NCI-H82 treated with DMSO at 0.1 percent for 48 hours (cell line): ENCODE measurements around the gene IRX5.

ENCODE experiments used
- DNase-seq: peaks from one replicate; lab custom pipeline; 2025; ENCODE audit not compliant: unreplicated experiment; lab: John Stamatoyannopoulos, UW

Gene IRX5

DNA sequence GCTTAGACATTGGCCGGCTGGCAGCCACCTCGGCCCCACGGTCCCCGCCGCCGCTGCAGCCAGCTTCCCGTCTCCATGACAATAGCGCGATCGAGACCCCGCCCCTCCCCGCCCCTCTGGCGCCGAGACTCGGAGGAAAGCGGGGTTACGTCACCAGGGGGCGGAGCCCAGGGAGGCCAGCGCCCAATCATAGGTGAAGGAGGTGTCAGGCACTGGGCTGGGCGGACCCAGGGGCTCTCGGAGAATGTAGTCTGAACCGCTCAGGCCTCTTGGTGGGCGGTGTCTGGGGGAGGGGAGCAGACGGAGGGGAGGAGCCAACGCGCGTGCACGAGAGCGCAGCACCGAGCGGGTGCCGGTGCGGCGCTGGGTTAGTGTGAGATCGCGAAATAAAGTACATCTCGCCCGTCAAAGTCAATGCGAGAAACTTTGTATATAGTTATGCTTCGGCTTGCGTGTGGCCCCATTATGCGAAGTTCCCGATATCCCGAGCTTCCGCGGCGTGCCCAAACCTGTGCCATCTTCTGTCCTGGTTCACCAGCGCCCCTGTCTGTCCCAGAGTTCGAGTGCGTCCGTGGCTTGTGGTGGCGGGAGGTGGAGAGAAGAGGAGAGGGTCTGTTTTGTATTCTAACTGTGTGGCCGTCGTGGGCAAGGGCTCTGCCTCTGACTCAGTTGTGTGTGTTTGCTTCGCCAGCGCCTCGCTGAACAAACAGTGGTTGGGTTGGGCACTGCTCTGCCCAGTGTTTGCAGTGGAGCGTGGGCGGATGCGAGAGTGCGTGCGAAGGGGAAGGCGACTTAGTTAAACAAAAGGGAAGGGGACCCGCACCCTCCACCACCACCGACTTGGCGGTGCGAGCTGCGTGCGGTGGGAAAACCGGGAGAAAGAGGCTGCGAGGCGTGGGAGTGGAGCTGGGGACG lies 1.3 kb upstream of the IRX5 start:
- DNase-seq, result peak; percentile 94

DNA sequence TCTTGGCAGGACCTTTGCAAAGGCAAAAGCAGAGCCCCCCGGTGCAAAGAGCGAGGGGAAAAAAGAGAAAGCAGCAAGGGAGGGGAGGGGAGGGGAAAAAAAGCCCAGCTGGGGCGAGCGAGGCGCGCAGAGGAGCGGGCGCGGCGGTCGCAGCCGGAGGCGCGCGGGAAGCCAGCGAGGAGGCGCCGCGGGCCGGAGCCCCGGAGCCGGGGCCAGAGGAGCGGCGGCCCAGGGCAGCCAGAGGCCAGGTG lies 129 bp downstream of the IRX5 start:
- DNase-seq, result no peak

DNA sequence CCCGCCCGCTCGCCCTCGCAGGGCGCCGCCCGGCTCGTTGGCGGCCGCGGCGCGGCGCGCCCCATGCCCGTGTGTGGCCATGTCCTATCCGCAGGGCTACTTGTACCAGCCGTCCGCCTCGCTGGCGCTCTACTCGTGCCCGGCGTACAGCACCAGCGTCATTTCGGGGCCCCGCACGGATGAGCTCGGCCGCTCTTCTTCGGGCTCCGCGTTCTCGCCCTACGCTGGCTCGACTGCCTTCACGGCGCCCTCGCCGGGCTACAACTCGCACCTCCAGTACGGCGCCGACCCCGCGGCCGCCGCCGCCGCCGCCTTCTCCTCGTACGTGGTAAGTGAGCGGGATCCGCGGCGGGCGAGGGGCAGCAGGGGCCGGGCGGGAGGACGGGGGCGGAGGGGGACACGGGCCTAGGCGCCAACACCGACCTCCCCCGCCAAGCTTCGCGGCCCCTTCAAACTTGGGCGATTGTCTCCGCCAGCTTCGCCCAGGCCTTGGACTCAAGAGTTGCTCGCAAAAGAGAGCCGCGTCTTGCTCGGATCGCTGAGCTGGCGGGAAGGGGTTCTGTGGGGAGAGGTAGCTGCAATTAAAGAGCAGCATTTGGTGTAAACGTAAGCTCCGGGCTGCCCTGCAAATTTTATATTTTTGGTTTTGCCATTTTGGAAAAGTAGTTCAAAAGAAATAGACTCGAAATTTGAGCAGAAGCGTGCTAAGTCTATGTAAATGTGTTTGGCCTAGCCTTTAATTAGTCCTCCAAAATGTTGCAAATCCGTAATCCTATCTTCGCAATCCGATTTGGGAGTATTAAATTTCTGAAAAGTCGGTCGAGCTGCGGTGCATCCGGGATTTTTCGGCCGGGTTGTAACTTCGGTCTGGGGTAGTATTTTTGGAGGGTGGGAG lies 702 bp downstream of the IRX5 start:
- peak; percentile 51 for DNase-seq

DNA sequence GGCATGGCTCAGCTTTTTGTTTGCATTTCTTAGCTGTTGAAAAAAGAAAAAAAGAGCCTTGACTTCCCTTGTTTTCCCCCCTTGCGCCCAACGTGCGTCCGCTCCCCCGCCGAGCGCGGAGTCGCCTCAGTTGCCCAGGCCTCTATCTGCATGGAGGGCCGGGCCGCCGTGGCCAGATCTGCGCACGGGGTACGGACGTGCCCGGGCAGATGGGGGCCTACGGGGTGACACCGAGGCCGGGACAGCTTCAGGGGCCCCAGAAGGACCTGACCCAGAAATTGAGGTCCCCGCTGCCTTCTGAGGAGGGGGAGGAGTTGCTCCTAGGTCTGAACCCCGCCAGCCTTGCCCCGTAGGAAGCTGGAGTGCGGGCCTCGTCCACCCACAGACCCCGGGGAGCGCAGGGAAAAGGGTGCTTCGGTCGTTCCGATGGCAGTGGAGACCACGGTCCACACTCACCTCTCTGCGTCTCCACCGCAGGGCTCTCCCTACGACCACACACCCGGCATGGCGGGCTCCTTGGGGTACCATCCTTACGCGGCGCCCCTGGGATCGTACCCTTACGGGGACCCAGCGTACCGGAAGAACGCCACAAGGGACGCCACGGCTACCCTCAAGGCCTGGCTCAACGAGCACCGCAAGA lies 1.5 kb downstream of the IRX5 start:
- DNase-seq, result no peak

DNA sequence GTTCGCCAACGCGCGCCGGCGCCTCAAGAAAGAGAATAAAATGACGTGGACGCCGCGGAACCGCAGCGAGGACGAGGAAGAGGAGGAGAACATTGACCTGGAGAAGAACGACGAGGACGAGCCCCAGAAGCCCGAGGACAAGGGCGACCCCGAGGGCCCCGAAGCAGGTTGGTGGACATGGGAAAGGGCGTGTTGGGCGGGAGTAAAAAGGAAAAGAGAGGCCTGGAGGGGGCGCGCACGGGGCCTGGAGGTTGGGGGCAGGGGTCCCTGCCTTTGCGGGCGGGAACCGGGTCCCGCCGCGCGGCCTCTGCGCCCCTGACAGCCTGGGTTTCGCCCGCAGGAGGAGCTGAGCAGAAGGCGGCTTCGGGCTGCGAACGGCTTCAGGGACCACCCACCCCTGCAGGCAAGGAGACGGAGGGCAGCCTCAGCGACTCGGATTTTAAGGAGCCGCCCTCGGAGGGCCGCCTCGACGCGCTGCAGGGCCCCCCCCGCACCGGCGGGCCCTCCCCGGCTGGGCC lies 2.1 kb downstream of the IRX5 start:
- no peak for DNase-seq

DNA sequence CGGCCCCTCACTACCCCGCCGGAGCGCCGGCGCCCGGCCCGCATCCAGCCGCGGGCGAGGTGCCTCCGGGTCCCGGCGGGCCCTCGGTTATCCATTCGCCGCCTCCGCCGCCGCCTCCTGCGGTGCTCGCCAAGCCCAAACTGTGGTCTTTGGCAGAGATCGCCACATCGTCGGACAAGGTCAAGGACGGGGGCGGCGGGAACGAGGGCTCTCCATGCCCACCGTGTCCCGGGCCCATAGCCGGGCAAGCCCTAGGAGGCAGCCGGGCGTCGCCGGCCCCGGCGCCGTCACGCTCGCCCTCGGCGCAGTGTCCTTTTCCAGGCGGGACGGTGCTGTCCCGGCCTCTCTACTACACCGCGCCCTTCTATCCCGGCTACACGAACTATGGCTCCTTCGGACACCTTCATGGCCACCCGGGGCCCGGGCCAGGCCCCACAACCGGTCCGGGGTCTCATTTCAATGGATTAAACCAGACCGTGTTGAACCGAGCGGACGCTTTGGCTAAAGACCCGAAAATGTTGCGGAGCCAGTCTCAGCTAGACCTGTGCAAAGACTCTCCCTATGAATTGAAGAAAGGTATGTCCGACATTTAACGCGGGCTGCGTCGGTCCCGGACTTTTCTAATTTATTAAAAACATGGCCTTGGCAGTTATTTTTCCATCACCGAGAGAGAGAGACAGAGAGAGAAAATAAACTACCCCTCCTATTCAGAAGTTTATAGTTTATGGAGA lies 2.8 kb downstream of the IRX5 start:
- no peak for DNase-seq

DNA sequence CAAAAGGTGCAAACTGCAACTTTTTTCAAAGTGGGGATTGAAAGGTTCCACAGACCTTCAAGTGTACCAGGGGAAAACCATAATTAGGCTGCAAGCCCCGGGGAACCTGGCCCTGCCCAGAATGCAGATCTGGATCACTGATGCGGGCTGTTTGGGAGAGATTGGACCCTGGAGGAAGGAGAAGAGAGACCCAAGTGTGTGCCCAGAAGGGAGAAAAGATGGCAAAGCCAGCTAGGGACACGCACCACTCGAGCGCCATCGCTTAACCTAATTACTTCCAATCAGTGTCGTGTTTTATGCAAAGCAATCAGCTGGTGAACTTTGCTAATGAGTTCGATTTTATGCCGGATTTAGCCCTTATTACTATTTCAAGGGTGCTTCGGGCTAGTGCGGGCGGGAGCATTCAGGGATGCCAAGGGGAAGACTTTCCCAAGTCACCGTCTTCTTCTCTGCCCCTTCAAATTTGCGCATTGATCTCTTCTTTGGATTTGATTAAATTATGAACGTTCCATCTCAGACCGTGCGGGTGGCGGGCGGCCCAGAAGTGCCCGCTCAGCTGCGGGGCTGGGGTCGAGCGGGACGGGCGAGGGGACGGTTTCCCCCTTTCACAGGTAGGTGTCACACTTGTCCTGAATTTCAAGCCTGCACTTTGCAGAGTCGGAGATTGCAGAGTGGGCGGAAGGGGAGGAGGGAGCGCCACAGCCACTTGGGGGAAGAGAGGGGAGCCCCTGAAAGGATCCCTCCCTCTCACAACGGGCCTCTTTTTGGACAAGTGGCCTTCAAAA lies 4.0 kb downstream of the IRX5 start:
- peak; percentile 35 for DNase-seq

DNA sequence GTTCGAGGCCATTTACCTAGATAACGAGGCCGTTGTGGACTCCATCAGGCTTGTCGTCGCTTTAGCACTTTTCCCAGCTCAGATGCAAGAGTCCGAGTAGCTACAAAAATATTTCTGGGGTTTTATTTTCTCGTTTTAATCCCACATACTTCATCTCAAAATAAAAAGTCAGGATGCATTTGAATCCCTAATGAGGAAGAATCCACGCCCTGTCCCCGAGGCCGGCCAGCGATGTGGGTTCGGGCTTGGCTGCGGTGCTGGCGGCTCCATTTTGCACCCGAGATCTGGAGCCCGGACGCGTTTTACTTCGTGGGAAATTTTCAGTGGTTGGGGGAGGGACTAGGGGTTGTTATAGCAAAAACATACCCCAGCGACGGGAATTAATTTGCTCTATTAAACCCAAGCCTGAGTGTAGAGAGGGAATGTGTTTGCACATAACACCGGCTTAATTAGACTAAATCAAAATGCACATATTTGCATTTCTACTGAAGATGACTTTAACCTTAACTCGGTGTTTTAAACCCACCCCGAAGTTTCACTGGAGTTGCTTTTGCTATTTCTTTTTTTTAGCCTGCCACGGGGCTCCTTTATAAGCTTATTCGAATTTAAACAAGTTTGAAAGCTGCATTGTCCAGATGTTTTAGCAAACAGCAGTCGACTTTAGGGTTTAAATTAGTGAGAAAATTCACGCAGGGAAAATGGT lies 4.8 kb downstream of the IRX5 start:
- DNase-seq, result no peak

DNA sequence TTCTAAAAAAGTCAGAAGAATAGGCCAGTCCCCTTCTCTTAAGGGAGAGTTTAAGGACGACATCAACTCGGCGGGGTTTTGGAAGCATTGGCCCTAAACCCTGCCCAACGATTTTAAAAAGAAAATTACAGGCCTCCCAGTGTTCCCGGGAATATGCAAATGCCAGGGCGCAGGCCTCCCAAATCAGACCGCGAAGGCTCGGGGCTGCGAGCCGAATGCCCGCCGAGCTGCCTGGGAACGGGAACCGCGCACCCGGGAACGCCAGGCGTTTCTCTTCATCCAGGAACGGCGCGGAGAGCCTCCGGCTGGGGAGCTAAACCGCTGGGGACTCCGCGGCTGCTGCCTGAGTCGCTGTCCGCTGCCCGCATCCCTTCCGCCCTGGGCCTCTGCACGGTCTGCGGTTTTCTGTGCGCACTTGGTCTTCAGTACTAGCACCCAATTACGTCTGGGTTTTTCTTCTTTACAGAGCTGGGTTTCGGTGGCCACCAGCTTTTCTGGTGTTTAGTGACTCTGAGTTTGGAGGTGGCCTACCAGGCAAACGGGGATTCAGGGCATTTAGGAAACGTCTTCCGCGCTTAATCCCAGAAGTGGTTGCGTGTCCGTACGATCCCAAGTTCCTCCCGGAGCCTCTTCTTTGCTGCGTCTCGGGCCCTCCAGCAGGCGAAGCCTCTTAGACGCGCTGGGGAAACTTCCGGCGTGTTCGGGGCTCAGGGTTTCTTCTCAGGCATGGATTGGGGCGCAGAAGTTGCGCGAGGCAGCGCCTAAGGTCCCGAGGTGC lies 5.7 kb downstream of the IRX5 start:
- DNase-seq, result no peak

DNA sequence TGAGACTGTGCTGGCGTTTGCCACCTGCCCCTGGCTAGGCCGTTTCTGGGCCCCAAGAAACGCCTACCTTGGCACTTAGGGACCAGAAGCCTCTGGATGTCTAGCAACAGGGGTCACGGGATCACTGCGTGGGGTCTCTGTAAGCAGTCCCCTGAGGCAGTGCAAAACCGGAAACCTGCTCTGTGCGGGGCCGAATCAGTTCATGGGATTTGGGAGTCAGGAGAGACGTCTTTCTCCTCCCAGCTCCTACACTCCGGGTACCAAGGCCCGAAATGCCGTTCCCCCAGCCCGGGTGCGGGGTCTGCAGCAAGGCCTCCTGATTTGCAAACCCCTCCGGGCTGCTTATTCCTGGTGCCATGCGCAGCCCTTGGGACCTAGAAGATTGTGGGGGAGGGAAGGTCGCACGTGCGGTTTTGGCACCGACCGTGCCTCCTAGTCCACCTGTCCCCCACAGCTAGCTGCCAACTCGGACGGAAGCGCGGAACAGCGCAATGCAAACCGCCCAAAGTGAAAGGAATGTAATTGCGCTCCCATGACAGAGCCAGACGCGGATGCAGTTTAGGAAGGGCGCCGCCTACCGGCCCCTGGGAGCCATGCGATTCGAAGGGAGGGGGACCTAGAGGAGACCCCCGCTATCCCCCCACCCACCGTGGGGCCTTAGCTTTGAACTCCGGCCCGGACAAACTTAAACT lies 6.5 kb downstream of the IRX5 start:
- no peak for DNase-seq

DNA sequence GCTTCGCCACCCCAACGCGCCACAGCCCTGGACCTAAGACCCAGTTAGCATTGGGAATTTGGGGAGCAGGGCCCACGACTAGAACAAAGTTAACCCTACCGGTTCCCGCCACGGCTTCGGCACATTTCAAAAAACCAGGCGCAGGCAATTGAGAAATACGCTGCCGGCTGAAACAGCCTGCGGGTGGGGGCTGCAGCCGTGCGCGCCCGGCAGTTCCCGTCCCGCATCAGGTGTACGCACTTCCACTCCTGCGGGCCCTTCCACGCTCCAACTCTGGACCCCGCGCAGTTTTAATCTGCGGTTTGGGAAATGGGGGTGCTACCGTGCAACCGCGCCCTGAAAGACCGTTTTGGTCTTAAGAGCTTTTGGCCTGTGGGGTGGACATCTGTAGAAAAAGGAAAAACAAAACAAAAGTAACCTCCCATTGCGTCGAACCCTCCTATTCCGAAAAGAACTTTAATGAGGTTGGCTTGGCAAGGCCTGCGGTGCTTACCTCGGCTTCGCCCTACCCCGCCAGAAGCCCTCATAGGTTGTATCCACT lies 7.1 kb downstream of the IRX5 start:
- DNase-seq, result no peak

DNA sequence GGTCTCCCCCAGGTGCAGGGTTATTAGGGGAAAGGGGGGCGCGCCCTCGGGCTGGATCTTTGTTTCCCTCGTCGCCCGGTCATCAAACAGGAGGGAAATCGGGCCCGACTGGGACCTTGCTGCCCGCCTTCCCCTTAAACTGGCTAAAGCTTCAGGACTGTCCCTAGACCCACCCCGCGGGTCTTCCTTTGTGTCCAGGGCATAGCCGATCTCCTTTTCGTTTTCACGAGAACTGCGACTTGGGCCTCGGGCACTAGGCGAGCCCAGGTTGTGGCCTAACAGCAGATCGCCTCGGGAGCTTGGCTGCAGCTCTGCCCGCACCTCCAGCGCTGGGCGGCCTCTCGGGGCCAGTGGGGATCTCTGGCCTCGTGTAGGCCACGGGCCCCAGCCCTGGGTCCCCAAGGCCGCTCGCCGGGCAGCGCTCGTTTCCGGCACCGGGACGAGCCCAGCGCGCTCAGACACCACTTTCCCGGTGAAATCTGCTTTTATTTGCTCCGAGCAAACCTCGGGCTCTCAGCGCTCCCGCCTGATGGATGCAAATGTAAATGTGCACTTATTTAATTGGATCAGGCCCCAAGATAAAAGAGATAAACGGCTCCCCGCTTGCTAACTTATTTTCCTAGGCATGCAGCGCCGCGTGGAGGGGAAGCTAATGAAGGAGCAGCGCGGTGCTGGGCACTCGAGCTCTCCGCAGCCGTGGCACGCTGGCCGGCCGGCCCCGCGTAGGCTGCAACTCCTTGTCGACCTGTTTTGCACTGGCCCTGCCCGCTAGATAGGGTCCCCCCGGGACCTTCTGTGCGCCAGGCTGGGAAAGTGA lies 7.8 kb downstream of the IRX5 start:
- DNase-seq, result no peak

DNA sequence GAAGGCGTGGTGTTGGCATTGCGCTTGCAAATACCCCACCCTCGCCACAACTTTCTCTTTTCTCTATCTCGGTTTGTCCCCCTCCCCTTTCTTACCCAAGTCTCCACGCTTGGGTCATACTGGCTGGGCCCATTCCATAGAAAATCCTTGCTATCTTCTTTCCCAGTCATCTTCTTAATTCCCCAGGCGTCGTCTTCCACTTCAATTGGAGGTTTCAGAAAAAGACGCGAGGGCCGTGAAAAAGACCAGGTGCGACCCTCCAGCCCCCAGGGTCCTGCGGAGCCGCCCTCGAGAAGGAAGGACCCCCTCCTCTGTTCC lies 8.3 kb downstream of the IRX5 start:
- no peak for DNase-seq

DNA sequence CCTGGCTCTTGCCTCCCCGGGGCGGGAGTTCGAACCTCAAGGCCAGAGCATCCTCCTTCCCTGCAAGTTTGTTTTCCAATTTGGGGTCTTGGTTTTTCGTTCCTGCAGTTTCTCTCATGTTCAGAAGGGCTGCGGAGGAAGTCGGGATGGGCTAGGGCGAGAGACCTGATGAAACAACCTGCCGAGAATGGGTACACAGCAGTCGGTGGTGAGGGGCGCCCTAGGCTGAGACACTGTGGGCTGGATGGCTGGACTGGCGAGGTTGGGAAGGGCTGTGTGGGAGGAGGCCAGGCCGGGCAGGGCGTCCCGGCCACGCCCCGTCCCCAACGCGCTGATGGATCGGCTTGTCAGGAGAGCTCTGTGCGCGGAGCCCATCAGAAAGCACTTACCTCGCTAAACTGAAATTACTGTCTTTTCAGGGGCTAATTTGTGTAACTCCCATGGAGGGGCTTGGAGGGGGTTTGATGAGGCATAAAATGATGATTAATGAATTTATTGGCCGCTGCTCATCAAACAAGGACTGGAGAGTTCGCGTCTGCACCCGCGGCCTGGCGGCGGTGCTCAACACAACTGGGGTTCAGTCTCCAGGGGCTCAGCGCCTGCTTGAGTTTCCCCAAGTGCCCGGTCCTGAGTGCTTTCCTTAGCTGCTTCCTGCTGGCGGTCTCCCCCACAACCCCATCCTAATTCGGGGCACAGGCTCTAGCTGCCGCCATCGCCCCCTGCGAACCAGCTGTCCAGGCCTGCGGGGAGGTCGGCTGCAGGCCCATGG lies 9.0 kb downstream of the IRX5 start:
- no peak for DNase-seq

DNA sequence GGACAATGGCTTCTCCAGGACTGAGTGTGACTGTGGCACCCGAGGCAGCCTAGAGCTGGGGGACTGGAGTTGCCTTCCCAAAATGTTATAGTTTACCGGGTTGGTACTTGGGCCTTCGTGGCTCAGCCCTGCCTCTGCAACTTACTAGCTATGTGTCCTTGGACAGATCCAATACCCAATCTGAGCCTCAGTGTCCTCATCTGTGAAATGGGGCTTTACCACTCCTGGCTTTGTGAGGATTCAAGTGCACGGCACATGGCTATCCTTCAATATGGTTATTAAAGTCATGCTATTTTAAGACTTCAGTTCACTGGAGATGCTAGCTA lies 9.6 kb downstream of the IRX5 start:
- no peak for DNase-seq

DNA sequence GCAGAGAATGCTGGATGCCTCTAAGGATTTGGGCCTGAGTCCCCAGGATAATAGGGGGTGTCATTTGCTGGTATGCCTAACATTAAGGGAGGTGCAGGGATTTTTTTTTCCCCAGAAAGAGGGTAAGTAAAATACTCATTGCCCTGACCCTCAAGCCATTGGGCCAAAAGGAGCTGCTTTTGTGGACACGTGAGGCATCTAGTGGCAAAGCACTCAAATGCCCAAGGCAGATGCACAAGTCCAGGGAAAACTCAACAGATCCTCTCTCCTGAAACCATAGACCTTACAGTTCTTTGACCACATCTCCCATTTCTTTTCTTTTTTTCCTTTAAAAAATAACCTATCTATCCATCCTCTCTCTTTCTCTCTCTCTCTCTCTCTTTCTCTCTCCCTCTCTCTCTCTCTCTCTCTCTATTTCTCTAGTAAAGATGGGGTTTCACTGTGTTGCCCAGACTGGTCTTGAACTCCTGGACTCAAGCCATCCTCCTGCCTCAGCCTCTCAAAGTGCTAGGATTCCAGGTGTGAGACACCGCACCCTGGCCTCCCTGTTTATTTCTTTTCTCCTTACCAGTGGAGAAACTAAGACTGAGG lies 11.8 kb downstream of the IRX5 start:
- DNase-seq, result no peak
